DND-41 (cell line): ENCODE results near the gene FAM83G.

Source experiments
- ATAC-seq: fragments of 200-7000 bp; cut with Tn5 transposase; 3 replicates; pipeline ENCODE4 v1.9.1; 2021; ENCODE audit warnings: low read depth; ENCODE audit not compliant: insufficient read depth
- DNase-seq: peaks from one replicate; pipeline ENCODE4 v3.0.0-alpha.2; 2020
- H2AFZ ChIP-seq: 2 replicates; pipeline ENCODE4 v1.6.0; 2012; ENCODE audit warnings: low read depth, low read length
- H3K27ac ChIP-seq: 2 replicates; pipeline ENCODE4 v1.5.1; 2012; ENCODE audit warnings: low read length, inconsistent platforms
- H3K27me3 ChIP-seq: fragments of 200-600 bp; sonication (generic); 2 replicates; pipeline ENCODE4 v1.6.0; 2012; ENCODE audit warnings: low read length, mild to moderate bottlenecking, inconsistent platforms; ENCODE audit not compliant: insufficient read depth, poor library complexity
- H3K36me3 ChIP-seq: 2 replicates; pipeline ENCODE4 v1.5.1; 2012; ENCODE audit warnings: low read length, inconsistent platforms; ENCODE audit not compliant: insufficient read depth
- H3K4me1 ChIP-seq: 2 replicates; pipeline ENCODE4 v1.5.1; 2012; ENCODE audit warnings: mild to moderate bottlenecking, low read length; ENCODE audit not compliant: insufficient read depth
- H3K4me2 ChIP-seq: 2 replicates; pipeline ENCODE4 v1.6.0; 2012; ENCODE audit warnings: mild to moderate bottlenecking, moderate library complexity, low read length, inconsistent platforms; ENCODE audit not compliant: insufficient read depth
- H3K4me3 ChIP-seq, 2 experiments: fragments of 200-600 bp in 1 of 2; shearing (Covaris generic) in 1 of 2; 2 replicates each; pipeline ENCODE4 v1.5.1; 2012 to 2016; ENCODE audit warnings: inconsistent platforms in 2 of 2, low read length in 2 of 2, mild to moderate bottlenecking in 2 of 2, low read depth in 1 of 2, moderate library complexity in 1 of 2
- H3K79me2 ChIP-seq: 2 replicates; pipeline ENCODE4 v1.6.0; 2012; ENCODE audit warnings: low read length, inconsistent platforms; ENCODE audit not compliant: insufficient read depth
- H3K9ac ChIP-seq: 2 replicates; pipeline ENCODE4 v1.6.0; 2012; ENCODE audit warnings: low read depth, mild to moderate bottlenecking, inconsistent platforms, low read length, moderate library complexity
- H3K9me3 ChIP-seq: 2 replicates; pipeline ENCODE4 v1.5.1; 2012; ENCODE audit warnings: low read length, moderate library complexity, mild to moderate bottlenecking, inconsistent platforms; ENCODE audit not compliant: insufficient read depth, severe bottlenecking
- H4K20me1 ChIP-seq: 2 replicates; pipeline ENCODE4 v1.6.0; 2012; ENCODE audit warnings: low read length; ENCODE audit not compliant: insufficient read depth
- EZH2 ChIP-seq: IDR thresholded peaks from 3 replicates; pipeline ENCODE4 v1.6.1; 2012; ENCODE audit warnings: borderline replicate concordance, low read depth, mild to moderate bottlenecking, moderate library complexity, low read length, inconsistent platforms; ENCODE audit not compliant: severe bottlenecking
- TF ChIP-seq, protein P1 (sequence below): IDR thresholded peaks from 2 replicates; pipeline ENCODE4 v1.5.1; 2012; ENCODE audit warnings: borderline replicate concordance, low read length, moderate library complexity, mild to moderate bottlenecking; ENCODE audit not compliant: poor library complexity, severe bottlenecking; ENCODE audit errors: extremely low read depth

Gene FAM83G

DNA sequence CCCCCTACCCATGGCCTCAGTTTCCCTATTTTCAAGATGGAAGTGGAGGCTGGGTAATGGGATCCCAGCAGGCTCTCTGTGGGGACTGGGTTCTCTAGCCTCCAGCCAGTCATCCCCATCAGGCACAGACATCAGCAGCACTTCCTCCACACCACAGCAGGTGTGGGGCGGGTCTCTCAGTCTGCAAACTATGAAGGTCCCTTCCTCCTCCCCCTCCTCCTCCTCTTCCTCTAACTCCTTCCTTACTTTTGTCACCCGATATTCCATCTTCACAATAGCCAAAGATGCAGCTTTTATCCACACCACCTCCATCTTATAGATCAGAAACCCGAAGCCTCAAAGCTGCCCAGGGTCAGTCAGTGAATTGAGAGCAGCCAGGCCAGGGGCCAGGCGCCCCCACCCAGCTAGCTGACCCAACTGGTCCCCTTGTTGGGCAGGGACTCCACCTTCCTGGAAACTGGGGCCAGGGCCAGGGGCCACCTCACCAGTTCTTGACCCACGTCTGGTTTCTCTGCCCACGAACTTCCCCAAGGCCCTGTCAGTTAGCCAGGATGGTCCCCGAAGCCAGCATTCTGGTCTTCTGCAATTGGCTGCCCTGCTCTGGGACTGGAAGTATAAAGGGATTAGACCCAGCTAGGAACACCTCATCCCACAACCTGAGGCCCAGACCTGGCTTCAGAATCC lies 2.5 kb downstream of the FAM83G start:
- no peaks in the 10 kb centered on the region for H3K36me3 ChIP-seq
- no peak overlapping the region for H2AFZ ChIP-seq
- TF ChIP-seq EZH2, result no peak
- TF ChIP-seq, protein P1, sequence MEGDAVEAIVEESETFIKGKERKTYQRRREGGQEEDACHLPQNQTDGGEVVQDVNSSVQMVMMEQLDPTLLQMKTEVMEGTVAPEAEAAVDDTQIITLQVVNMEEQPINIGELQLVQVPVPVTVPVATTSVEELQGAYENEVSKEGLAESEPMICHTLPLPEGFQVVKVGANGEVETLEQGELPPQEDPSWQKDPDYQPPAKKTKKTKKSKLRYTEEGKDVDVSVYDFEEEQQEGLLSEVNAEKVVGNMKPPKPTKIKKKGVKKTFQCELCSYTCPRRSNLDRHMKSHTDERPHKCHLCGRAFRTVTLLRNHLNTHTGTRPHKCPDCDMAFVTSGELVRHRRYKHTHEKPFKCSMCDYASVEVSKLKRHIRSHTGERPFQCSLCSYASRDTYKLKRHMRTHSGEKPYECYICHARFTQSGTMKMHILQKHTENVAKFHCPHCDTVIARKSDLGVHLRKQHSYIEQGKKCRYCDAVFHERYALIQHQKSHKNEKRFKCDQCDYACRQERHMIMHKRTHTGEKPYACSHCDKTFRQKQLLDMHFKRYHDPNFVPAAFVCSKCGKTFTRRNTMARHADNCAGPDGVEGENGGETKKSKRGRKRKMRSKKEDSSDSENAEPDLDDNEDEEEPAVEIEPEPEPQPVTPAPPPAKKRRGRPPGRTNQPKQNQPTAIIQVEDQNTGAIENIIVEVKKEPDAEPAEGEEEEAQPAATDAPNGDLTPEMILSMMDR, result no peak
- no peak overlapping the region for H3K27ac ChIP-seq
- DNase-seq (no peak), ATAC-seq (no peak)
- H3K27me3 ChIP-seq, result no peaks in the 10 kb centered on the region
- no peaks in the 10 kb centered on the region for H3K4me1 ChIP-seq
- no peaks in the 10 kb centered on the region for H3K79me2 ChIP-seq
- no peak overlapping the region for H3K9ac ChIP-seq
- 0 out of 2 replicates have a peak, but pooled peaks cover 10% of the 10 kb centered on the region for H4K20me1 ChIP-seq
- no peaks in the 10 kb centered on the region for H3K9me3 ChIP-seq
- H3K4me3 ChIP-seq, result no peak overlapping the region
- H3K4me2 ChIP-seq, result no peak overlapping the region

DNA sequence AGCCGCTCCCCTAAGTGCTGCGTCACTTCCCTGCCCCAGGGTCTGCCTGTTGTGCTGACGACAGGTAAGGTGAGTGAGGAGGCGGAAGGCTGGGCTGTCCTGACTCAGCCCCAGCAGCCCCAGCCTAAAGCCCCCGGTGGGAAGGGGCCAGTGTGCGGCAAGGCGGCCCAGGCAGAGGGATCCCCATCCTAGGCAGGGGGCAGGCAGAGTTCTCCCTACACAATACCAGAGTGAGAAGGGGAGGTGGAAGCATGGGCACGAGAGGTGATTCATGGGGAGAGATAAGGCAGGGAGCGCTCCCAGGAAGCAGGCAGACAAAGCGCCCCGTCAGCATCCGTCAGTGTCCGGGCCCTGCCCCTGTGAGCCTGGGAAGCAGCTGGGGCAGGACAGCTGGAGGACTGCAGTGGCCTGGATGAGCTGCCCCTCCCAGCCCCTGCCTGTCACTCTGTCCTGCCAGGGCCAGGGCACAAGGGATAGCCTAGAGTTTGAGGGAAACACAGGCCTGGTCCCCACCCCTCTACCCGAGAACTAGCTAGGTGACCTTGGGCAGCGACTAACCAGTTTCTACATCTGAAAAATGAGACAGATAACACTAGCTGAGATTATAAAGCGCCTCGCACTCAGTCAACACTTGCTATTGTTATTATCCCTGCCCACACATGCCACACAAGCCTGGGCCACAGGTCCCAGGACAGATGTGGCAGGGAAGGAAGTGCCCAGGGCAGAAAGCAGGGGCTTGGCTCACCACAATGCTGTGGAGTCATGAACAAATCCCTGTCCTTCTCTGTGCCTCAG lies 3.8 kb downstream of the FAM83G start:
- Histone ChIP-seq H3K27ac (no peak overlapping the region), H3K79me2 (no peaks in the 10 kb centered on the region), H3K9ac (no peak overlapping the region), H3K36me3 (no peaks in the 10 kb centered on the region), H3K9me3 (no peaks in the 10 kb centered on the region), H3K4me3 (no peak overlapping the region), H4K20me1 (0 out of 2 replicates have a peak, but pooled peaks cover 10% of the 10 kb centered on the region), H3K4me1 (no peaks in the 10 kb centered on the region), H2AFZ (no peak overlapping the region), H3K4me2 (no peak overlapping the region), H3K27me3 (no peaks in the 10 kb centered on the region)
- TF ChIP-seq EZH2, result no peak
- TF ChIP-seq, protein P1, result no peak
- DNase-seq (no peak), ATAC-seq (no peak)

DNA sequence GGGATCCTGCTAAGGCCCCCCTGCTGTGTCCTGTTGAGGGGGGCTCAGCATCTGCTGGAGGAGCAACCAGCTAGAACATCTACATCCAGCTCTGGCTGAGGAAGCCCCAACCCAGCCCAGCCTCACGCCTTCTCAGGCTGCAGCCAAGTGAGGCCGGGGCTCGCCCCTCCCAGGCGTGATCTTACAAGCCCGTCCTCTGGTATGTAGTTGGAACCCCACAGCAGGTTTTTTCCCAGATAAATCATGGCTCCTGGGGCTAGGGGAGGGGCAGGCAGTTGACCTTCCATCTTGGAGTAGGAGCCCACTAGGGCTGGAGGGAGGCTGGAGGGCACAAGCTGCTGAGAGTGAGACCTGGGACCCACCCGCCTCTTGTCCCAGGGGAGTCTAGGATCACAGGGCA lies 4.7 kb downstream of the FAM83G start:
- Histone ChIP-seq H3K79me2 (no peaks in the 10 kb centered on the region), H3K9me3 (peaks cover 3% of the 10 kb centered on the region), H3K27me3 (no peaks in the 10 kb centered on the region), H3K4me3 (no peak overlapping the region), H3K9ac (no peak overlapping the region), H4K20me1 (0 out of 2 replicates have a peak, but pooled peaks cover 10% of the 10 kb centered on the region), H2AFZ (no peak overlapping the region), H3K36me3 (no peaks in the 10 kb centered on the region), H3K27ac (no peak overlapping the region), H3K4me2 (no peak overlapping the region), H3K4me1 (no peaks in the 10 kb centered on the region)
- no peak for TF ChIP-seq EZH2
- TF ChIP-seq, protein P1, result no peak
- ATAC-seq (no peak), DNase-seq (no peak)
